ENCODE measurements around the gene KIAA1958. TPM values are rescaled to one million over a fixed set of nuclear protein-coding genes. Genes with fewer than 3 reads are reported as not detected.
"Not testable (repeated sequence)": the region's sequence is repeated elsewhere in the genome, so short reads cannot be mapped to it uniquely, and the experiment has no call there.

Gene KIAA1958
- total RNA-seq, 1 donor from 2014 or later = 12.2 TPM

DNA sequence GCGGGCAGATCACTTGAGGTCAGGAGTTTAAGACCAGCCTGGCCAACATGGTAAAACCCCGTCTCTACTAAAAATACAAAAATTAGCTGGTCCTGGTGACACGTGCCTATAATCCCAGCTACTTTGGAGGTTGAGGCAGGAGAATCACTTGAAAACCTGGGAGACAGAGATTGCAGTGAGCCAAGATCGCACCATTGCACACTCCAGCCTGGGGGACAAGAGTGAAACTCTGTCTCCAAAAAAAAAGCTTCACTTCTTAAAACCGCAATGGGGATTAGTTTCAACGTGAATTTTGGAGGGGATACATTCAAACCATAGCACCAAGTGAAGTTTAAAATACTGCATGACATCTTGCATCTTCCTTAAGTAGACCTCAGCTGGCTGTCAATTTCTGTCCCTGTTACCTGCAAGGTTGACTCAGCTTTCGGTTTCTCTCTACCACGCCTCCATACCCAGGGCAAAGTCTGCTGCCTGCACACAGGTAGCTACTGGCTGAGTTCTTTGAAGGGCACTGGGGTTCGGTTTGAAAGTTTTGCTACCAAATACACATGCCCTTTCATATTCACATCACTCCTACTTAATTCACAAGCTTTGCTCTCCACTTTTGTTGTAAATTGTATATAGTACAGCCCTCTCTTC is 69.3 kb downstream of the KIAA1958 start:
- DNase-seq (ENCODE audit: low spot score) = no peak

DNA sequence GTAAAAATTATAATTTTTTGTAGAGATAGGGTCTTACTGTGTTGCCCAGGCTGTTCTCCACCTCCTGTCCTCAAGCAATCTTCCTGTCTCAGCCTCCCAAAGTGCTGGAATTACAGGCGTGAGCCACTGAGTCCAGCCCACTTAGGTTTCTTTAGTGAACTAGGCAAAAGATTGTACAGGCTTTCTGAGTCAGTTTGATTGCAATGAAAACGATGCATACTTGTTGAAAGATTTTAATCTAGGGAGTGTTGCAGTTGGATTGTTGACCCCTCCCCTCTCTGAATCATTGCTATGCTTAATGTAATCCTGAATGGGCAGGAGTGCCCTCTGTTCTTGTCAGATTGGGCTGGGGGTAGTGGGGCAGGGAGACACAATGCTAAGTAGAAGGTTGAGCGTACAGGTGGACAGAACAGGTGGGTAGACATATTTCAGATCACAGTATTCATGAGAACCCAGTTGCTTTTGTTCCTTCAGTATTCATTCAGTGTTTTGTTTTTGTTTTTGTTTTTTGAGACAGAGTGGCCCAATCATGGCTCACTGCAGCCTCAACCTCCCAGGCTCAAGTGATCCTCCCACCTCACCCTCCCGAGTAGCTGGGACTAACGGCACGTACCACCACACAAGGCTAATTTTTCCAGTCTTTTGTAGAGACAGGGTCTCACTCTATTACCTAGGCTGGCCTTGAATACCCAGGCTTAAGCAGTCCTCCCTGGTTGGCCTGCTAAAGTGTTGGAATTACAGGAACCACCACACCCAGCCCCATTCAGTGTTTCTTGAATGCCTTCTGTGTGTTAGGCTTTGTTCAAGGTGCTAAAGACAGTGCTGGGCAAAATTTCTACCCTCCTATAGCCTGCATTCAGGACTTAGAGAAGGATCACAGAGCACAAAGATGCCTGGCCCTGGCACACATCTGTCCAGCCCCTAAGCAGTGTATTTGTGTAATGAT is 70.1 kb downstream of the KIAA1958 start:
- DNase-seq (ENCODE audit: low spot score) = no peak

DNA sequence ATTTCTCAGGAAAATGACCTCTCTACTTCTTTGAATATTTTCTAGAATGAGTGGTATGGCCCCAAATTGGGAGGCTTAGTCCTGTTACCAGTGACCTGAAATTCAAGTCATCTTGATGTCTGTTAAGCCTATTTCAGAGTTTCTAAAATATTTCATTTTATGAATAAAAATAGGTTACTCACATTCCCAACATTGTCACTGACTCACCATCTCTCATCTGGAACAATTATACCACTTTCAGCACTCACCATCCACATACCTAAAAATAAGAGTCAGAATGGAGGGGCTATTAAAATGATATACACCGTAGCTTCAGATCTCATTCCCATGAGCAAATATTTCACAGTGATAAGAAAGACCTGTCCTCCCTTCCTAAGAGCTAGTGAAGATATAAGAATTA is 71.8 kb downstream of the KIAA1958 start:
- no peak for DNase-seq (ENCODE audit: low spot score)

DNA sequence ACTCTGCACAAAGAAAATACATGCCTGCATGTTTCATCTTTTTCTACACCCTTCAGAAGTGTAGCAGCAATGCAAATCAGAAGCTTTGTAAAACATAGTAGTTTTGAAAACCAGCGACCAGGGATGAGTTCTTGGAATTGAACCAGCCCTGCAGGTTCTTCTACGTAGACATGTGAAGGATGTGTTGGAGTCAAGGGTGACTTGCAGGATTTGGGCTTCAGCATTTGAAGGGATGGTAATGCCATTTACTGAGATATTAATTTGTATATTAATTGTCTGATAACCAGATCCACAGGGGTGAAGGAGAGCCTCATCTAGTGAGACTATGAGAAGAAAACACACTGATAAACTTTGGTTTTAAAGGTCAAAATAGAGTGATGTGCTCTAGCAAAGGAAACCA is 72.4 kb downstream of the KIAA1958 start:
- no peak for DNase-seq (ENCODE audit: low spot score)

DNA sequence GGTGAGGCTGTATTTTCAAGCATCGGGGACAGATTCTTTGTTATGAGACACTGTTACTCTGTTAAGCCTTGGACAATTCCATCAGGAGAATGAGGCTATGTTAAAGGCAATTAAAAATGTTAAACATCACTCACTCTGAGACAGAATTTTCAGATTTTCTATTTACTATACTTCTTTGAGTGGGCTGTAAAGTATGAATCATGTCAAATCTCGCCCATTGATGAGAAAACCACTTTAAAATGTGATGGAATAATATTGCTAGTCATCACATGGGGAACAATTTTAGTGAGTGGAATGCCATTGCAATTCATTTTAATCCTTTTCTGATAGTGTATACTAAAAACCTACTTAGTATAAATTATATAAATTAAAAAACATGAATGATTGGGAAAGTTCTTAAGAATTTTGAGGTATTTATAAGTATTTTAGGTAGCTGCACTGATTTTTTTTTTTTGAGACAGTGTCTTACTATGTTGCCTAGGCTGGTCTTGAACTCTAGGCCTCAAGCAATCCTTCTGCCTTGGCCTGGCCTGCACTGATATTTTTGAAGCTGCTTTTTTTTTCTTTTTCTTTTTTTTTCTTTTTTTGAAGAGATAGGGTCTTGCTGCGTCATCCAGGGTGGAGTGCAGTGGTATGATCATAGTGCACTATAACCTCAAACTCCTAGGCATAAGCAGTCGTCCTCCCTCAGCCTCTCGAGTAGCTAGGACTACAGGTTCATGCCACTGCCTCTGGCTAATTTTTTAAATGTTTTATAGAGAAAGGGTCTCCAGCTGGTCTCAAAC is 73.2 kb downstream of the KIAA1958 start:
- no peak for DNase-seq (ENCODE audit: low spot score)

DNA sequence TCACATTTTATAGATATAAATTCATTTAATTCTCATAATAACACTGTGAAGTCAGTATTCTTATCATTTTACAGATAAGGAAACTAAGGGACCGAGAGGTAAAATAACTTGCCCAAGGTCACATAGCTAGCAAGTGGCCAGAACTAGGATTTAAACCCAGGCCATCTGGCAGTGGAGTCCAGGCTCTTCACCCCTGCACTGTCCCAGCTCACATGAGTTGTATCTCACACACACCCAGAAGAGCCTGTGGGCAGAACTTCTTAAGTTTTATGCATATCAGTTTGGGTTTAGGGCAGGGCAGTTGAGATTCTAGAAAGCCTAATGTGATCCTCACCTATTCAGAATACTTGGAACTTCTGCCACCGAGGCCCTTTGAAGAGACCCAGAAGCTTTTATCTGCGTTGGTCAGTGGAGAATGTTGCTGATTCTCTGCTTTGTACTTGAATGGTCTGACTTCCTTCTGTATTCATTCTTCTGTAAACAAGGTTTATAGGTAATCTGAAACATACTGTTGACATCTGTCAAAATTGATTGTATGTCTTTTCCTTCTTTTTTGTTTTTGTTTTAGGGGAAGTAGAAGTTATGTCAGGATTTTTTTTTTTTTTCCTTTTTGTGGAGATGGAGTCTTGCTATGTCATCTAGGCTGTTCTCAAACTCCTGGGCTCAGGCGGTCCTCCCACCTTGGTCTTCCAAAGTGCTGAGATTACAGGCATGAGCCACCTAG is 75.8 kb downstream of the KIAA1958 start:
- no peak for DNase-seq (ENCODE audit: low spot score)

DNA sequence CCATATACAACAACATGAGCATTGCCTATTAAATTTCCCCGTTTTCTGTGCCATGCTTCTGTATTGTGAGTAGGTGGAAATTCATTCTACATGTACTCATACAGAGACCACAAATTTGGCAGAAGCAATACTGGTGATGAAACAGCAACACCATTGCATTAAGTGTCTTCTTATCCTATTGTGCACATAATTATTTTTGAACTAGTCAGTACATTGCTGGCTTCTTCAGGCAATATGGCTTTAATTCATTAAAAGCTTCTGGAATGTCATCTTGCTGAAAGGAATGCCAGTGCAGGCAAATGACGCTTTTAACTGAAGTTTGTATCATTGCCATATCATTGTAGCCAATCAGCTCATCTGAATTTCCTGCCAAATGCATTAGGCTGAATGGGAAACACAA is 82.6 kb downstream of the KIAA1958 start:
- no peak for DNase-seq (ENCODE audit: low spot score)

DNA sequence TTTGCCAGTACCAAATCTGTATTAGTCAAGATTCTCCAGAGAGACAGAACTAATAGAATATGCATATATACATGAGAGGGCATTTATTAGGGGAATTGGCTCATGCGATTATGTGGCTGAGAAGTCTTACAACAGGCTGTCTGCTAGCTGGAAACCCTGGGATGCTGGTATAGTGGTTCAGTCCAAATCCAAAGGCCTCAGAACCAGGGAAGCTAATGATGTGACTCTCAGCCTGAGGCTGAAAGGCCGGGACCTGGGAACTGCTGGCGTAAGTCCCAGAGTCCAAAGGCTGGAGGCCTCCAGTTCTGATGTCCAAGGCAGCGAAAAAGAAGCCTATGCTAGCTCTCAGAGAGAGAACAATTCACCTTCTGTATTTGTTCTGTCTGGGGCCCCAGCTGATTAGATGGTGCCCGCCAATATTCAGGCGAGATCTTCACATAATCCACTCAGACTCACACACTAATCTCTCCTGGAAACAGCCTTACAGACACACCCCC is 84.1 kb downstream of the KIAA1958 start:
- DNase-seq (ENCODE audit: low spot score) = no peak

DNA sequence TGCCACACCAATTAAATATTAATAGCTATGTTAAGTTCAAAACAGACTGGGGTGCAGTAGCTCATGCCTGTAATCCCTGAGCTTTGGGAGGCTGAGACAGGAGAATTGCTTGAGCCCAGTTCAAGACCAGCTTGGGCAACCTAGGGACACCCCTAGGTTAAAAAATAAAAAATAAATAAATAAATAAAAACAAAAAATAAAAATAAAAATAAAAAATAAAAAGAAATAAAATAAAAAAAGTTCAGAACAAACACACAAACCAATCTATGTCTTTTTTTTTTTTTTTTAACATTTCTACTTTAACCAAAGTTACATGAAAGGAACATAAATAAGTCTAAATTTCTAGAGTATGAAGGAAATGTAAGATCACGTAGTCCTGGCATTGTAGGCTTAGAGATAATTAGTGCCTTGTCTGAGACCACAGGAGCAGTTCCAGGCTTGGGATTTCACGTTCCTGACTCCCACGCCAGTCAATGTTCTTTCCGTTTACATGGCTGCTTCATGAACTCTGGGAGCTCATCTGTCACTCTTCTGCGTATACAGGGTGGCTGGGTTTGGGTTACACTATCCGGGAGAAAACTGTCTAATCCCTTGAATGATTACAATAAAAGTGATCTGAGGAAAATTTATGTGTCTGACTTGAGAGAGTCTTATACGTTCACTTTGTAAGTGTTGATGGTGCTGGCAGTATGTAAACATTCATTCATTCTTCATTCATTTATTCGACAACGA is 85.2 kb downstream of the KIAA1958 start:
- no peak for DNase-seq (ENCODE audit: low spot score)

DNA sequence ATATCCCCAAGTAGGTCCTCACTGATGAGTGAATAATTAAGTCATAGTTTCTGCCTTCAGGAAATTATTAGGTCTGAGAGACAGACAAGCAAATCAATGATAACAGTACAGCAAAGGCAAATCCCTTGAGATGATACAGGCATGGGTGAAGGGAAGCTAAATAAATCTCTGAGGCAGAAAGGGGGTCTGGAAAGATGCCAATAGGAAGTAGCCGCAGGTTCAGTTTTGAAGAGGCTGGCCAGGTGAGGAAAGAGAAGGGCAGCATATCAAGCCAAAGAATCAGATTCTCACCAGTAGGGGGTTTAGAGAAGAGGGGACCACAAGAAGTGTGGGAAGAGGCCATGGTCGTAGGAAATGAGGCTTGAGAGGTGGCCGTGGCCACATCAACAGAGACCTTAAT is 85.8 kb downstream of the KIAA1958 start:
- no peak for DNase-seq (ENCODE audit: low spot score)

DNA sequence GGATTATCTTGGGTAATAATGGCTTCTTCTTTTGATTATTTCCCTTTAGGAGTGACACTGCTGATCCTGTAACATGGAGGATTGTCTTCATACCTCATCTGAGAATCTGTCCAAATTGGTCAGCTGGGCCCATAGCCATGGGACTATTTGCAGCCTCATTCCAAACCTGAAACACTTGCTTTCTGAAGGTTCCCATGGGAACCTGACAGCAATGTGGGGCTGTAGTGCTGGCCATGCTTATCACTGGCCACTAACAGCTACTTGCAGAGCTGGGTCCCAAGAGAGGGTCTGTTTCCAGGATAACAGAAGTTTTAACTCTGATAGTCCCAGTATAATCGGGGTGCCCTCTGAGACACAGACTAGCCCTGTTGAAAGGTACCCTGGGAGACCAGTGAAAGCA is 87.4 kb downstream of the KIAA1958 start:
- DNase-seq (ENCODE audit: low spot score) = no peak

DNA sequence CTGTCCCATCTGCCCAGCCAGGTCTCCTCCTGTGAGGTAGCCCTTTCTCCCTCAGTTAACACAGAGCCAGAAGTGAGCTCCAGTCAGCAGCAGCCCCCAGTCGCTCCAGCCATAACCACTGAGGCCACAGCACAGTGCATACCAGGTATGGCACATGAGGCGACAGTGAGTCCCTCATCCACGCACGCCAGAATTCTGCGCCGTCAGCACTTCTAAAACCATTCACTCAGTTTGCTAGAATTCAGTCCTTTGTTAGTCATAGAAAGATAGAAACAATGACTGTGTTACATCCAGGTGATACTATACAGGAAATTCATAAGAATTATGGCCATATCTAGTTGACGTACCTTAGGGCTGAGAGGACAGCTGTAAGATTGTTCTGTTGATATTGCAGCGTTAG is 88.5 kb downstream of the KIAA1958 start:
- no peak for DNase-seq (ENCODE audit: low spot score)

DNA sequence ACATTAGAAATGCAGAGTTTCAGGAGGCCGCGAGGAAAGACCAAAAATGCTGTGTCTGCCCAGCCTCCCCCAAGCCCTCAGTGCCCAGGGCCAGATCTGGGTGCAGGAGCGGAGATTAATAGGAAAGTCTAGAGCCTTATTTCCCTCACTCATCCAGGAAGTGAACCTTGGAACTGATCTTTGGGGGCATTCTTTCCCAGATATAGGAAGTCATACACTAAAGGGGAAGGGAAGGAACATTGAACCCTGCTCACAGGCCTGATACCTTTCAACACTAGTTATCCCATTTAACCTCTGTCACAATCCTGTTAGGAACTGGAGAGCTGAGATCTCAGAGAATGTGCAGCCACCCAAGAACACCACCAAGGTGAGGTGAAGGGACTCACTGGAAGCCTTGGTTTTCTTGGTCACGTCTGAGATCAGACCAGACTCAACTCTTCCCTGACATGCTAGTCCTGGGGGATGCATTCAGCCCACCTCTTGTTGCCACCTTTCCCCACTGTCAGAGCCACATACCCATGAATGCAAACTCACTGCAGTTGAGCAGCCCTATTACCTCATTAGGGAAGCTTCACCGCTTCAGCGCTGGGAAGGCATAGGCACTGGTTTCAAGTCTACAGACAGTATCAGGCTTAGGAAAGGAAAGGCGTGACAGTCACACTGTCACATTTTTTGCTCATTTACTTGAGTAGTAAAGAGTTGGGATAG is 95.0 kb downstream of the KIAA1958 start:
- DNase-seq (ENCODE audit: low spot score) = no peak

DNA sequence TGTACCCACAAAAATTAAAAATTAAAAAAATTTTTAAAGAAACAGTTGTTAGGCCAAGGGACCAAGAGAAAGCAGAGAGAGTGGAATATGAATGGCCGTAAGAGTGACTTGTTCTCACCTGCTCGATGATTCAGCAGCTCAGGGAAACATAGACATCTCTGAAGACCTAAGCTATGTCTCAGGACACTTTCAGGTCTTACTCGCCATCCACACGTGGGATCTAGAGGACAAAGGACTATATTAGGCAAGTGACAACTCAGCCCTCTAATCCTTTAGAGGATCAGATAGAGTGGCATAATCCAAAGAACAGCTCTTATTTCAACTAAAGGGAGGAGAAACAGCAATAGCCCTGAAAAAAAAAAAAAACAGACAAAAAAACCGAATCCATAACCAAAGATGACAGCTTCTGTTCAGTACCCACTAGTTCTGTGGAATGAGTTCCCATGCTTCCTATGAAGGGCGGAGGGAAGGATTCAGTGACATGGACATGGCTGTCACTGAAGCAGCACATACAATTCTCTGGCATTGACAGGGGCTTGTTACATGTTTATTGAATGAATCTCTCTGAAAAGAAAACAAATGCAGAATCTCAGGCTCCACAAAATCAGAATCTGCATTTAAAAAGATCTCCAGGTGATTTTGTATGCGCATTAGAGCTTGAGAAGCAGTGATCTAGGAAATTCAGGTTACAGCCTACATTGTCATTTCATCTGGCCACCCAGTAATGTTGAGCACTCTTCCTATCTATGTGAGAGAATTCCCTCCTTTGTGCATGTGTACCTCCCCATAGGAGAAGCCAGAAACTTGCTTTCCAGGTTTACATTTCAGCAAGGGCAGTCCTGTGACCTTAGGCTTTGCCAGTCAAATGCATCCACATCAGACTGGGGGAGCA is 96.0 kb downstream of the KIAA1958 start:
- DNase-seq (ENCODE audit: low spot score) = no peak

DNA sequence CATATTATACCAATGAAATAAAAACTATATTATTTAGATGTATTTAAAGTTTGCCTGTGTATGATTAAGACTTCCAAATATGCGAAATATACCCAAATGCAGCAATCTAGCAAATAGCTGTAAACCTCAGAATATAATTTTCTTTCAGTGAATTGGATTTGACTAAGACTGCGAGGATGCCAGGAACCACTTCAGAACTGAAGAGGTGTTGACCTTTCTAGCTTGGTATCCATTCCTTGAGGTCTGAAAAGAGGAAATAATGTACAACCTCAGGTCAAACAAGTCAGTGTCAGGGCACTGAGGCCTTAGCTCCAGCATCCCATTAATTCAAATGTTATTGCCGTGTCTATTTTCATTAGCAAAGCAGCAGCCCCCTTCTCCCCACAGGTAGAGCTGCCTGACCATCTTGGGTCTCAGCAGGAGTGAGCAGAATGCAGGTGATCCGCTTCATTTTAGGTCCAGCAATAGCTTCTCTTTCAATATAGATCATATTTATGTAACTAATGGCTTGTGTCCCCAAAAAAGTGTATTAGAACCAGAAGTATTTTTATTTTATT is 100.0 kb downstream of the KIAA1958 start:
- no peak for DNase-seq (ENCODE audit: low spot score)

DNA sequence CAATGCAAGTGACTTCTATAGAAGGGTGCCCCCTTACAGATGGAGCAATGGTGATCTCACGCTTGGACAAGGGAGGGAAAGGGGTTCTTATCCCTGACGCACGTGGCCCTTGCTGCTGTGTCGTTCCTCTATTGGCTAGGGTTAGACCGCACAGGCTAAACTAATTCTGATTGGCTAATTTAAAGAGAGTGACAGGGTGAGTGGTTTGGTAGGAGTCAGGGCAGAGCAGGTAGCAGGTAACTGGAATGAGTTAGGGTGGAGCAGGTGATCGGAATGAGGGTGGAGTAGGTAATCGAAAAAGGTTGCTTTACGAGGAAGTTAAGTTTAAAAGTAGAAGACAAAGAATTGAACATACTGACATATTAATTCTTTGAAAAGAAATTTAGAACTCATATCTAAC is 105.2 kb downstream of the KIAA1958 start:
- not testable (repeated sequence) for DNase-seq (ENCODE audit: low spot score)

DNA sequence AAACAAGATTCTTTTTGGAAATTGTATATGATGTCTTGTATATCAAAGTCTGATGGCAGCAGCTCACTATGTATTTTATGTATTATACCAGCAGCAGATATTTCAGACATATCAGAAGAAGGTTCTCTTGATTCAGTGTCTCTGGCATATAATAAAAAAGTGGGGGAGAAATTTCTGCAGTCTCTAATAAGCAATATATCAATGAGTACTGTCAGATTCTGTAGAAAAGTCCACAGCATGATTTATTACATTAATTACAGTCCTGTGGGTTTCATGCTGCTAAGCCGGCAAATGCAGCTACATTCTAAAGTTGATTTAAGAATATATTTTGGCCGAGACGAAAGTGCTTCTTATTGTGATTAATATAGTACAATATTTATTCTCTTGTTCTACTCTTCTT is 113.1 kb downstream of the KIAA1958 start:
- DNase-seq (ENCODE audit: low spot score) = no peak

DNA sequence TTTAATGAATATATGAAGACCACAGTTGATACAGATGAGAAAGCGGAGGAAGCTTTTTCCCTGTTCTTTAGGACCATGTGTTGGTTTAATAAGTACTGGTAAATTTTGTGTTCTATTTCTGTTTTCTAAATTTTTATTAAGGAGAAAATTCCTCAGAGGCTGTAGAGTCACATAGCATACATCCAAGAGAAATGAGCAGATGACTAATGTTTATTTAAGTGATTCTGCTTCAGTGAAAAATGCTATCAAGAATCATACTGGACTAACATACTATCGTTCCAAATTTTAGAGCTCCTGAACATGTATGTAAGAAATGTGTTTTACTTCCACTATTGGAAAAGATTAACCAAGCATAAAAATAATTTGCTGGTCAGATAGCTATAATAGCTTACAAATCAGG is 115.0 kb downstream of the KIAA1958 start:
- DNase-seq (ENCODE audit: low spot score) = no peak

DNA sequence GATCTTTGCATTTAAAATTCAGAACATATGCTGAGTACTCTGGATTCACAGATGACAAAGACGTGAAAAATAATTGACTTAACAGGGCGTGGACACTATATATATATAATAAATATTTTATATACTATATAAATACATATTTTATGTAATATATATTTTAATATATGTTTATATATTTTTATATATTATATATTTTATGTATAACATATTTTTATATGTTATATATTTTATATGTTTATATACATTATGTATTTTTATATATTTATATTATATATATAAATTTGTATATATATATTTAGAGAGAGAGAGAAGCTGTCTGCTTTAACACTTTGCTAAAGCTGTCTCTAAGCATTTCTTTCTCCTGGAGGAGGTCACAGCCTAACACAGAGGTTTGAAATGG is 118.2 kb downstream of the KIAA1958 start:
- DNase-seq (ENCODE audit: low spot score) = no peak
